Testis (tissue), 3 donors: ENCODE results near the gene GABRB1. TPM values are rescaled to one million over a fixed set of nuclear protein-coding genes. Genes with fewer than 3 reads are reported as not detected.

ENCODE experiments used
- DNase-seq: peaks from one replicate; pipeline ENCODE4 v3.0.0-alpha.2; 2019
- H3K27ac ChIP-seq, 2 donors: fragments of 200-600 bp; sonication (generic); one replicate each; pipeline ENCODE4 v1.5.1; 2019
- H3K27me3 ChIP-seq: fragments of 200-600 bp; sonication (generic); one replicate; pipeline ENCODE4 v1.5.1; 2019
- H3K36me3 ChIP-seq: fragments of 200-600 bp; sonication (generic); one replicate; pipeline ENCODE4 v1.5.1; 2017; ENCODE audit warnings: low read depth; ENCODE audit errors: missing control alignments
- H3K4me1 ChIP-seq: fragments of 200-600 bp; sonication (generic); one replicate; pipeline ENCODE4 v1.5.1; 2019
- H3K4me3 ChIP-seq, 2 donors: fragments of 200-600 bp; sonication (generic); one replicate each; pipeline ENCODE4 v1.5.1; 2017 to 2019
- H3K9me3 ChIP-seq: fragments of 200-600 bp; sonication (generic); one replicate; pipeline ENCODE4 v1.5.1; 2017
- POLR2A ChIP-seq: fragments of 450-650 bp; IDR thresholded peaks from one replicate; pipeline ENCODE4 v1.6.1; 2017; ENCODE audit warnings: antibody characterized with exemption, mild to moderate bottlenecking, moderate library complexity
- WGBS, 2 donors: methylation state at CpG; one replicate each; pipeline ENCODE4 v1.1.5; 2018; 5-methylcytosine and 5-hydroxymethylcytosine counted together
- intact Hi-C: fragments of 100-400 bp; cut with DNase I; formaldehyde crosslinking; loops from one replicate; pipeline ENCODE4 v1.15.1; 2023; ENCODE audit warnings: low total_unique reads
- polyA plus RNA-seq: library from polyadenylated mRNA; stranded (reverse); fragments of 350-450 nt; fragmentation: Illumina TruSeq; extraction: RNeasy Lipid Tissue Mini Kit (QIAGEN cat#74804); gene quantifications from one replicate; pipeline ENCODE4 v1.2.3, GENCODE V29; 2014; ENCODE audit warnings: low read depth, low replicate concordance; ENCODE audit not compliant: insufficient read depth
- total RNA-seq, 2 donors: library from RNA; depleted of rRNA; stranded (reverse); fragments of >200 nt; gene quantifications; one replicate each; pipeline ENCODE4 v1.2.3, GENCODE V29; 2016
- TF ChIP-seq, protein P1 (sequence below), 3 experiments: fragments of 450-650 bp in 2 of 3; fragments of 200-600 bp in 1 of 3; sonication (generic) in 1 of 3; IDR thresholded peaks; one replicate each; pipeline ENCODE4 v1.5.1; 2016 to 2019; ENCODE audit warnings: antibody characterized with exemption in 3 of 3, mild to moderate bottlenecking in 2 of 3, moderate library complexity in 1 of 3

GABRB1 gene
- total and polyA plus RNA-seq, 3 donors from 2014 or later = 0.50 to 0.87 TPM; not detected in 1

DNA sequence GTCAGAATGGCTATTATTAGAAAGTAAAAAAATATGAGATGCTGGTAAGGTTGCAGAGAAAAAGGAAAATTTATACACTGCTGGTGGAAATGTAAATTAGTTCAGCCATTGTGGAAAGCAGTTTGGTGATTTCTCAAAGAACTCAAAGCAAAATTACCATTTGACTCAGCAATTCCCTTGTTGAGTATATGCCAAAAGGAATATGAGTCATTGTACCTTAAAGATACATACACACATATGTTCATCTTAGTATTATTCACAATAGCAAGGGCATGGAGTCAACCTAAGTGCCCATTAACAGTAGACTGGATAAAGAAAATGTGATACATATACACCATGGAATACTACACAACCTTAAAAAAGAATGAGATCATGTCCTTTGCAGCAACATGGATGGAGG lies 284.0 kb downstream of the GABRB1 start:
- TF ChIP-seq POLR2A = no peak
- TF ChIP-seq, protein P1, sequence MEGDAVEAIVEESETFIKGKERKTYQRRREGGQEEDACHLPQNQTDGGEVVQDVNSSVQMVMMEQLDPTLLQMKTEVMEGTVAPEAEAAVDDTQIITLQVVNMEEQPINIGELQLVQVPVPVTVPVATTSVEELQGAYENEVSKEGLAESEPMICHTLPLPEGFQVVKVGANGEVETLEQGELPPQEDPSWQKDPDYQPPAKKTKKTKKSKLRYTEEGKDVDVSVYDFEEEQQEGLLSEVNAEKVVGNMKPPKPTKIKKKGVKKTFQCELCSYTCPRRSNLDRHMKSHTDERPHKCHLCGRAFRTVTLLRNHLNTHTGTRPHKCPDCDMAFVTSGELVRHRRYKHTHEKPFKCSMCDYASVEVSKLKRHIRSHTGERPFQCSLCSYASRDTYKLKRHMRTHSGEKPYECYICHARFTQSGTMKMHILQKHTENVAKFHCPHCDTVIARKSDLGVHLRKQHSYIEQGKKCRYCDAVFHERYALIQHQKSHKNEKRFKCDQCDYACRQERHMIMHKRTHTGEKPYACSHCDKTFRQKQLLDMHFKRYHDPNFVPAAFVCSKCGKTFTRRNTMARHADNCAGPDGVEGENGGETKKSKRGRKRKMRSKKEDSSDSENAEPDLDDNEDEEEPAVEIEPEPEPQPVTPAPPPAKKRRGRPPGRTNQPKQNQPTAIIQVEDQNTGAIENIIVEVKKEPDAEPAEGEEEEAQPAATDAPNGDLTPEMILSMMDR (IDR thresholded peaks at IDR 0.05) = no peak
- intact Hi-C loops = no loop called here
- Histone ChIP-seq H3K27ac (no peak overlapping the region), H3K9me3 (no peaks in the 10 kb centered on the region), H3K4me1 (no peaks in the 10 kb centered on the region), H3K4me3 (no peak overlapping the region), H3K36me3 (no peaks in the 10 kb centered on the region), H3K27me3 (no peaks in the 10 kb centered on the region)
- no peak for DNase-seq

DNA sequence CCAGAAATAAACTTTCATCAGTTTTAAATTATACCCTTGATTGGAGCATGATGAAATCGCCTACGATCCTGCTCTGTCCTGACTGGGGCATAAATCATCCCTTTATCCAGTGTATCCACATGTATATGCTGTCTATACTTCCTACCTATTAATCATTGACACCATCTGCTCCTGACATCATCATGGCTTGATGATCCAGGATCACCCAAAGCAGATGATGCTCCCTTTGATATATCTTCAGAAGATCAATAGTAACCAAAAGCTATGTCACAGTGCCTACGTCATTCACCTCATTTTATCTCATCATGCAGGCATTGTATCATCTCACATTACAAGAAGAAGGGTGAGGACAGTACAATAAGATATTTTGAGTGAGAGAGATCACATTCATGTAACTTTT lies 294.7 kb downstream of the GABRB1 start:
- intact Hi-C loops = no loop called here
- no peak overlapping the region for H3K4me3 ChIP-seq
- TF ChIP-seq POLR2A = no peak
- TF ChIP-seq, protein P1 (IDR thresholded peaks at IDR 0.05) = no peak
- 77 to 82% methylated on average over 3 of the region's 3 CpGs for WGBS, 2 donors
- no peaks in the 10 kb centered on the region for H3K4me1 ChIP-seq
- H3K27ac ChIP-seq = no peak overlapping the region
- H3K9me3 ChIP-seq = no peaks in the 10 kb centered on the region
- DNase-seq = no peak
- no peaks in the 10 kb centered on the region for H3K36me3 ChIP-seq
- no peaks in the 10 kb centered on the region for H3K27me3 ChIP-seq

DNA sequence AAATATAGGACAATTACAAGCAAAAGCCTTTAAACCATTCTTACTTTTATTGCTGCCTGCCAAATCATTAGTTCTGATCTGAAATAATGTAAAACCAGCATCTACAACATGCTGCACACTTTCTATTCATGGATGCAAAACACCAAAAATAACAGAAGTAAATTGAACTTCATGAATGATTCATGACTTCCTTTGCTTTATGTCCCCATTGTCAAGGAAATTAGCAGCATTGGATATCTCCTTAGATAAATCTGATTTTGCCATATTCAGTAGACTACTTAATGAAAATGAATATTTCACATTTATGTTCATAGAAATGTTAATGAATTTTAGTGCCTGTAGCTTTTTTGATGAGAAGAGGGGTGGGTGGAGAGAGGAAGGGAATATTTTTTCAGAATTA lies 299.5 kb downstream of the GABRB1 start:
- H3K27me3 ChIP-seq = no peaks in the 10 kb centered on the region
- no peaks in the 10 kb centered on the region for H3K36me3 ChIP-seq
- DNase-seq = no peak
- TF ChIP-seq, protein P1 (IDR thresholded peaks at IDR 0.05) = no peak
- no peak for TF ChIP-seq POLR2A
- H3K4me1 ChIP-seq = no peaks in the 10 kb centered on the region
- H3K4me3 ChIP-seq = no peak overlapping the region
- no peaks in the 10 kb centered on the region for H3K9me3 ChIP-seq
- intact Hi-C loops = no loop called here
- H3K27ac ChIP-seq = no peak overlapping the region

DNA sequence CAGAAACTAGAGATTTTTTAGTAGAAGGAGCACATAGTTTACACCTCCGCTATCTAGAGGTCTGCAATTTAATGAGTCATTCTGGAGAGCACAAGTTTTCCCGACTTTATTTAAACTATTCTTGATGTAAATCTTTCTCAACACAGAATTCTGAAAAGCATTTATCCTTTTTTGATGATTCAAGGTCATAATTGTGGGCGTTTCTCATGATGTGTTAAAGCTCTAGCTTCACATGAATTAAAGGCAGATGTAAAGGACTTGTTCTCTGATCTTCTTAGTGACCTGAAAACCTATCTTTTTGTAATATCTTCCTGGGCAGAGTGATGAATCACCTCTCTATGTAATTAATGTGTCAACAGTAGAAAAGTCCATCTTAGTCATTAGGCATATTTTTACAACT lies 303.3 kb downstream of the GABRB1 start:
- Histone ChIP-seq H3K4me1 (no peaks in the 10 kb centered on the region), H3K27ac (no peak overlapping the region), H3K27me3 (no peaks in the 10 kb centered on the region), H3K36me3 (no peaks in the 10 kb centered on the region), H3K9me3 (no peaks in the 10 kb centered on the region), H3K4me3 (no peak overlapping the region)
- 47 to 53% methylated on average over 3 of the region's 3 CpGs for WGBS, 2 donors
- TF ChIP-seq, protein P1 (IDR thresholded peaks at IDR 0.05) = no peak
- no peak for TF ChIP-seq POLR2A
- DNase-seq = no peak
- intact Hi-C loops = no loop called here

DNA sequence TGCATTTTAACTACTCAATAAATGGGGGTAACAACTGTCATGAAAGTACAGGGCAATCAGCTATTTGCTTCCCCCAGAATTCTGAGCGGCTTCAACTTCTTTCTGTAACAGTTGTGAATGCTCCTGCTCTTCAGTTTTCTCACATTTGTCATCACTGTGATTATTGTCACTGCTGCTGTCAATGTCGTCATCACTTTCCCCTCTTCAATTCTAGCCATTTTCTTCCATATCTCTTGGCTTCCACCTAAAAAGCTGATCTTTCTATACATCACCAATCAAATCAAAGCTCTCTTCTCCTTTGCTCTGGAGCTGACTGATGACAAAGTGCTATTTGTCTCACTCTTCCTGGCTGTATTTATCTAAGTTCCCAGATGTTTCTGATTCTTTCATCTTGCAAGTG lies 306.5 kb downstream of the GABRB1 start:
- intact Hi-C loops = no loop called here
- H3K4me1 ChIP-seq = no peaks in the 10 kb centered on the region
- WGBS, 2 donors = 86 to 98% methylated on average over 2 of the region's 2 CpGs
- no peaks in the 10 kb centered on the region for H3K36me3 ChIP-seq
- DNase-seq = no peak
- no peaks in the 10 kb centered on the region for H3K9me3 ChIP-seq
- TF ChIP-seq, protein P1 (IDR thresholded peaks at IDR 0.05) = no peak
- no peak for TF ChIP-seq POLR2A
- H3K4me3 ChIP-seq = no peak overlapping the region
- H3K27me3 ChIP-seq = no peaks in the 10 kb centered on the region
- H3K27ac ChIP-seq = no peak overlapping the region
